Sigmoid colon (tissue), 4 donors: ENCODE results near the gene LARGE1.

ENCODE experiments used
- EP300 ChIP-seq, 4 donors: sonication (generic); formaldehyde crosslinking; IDR thresholded peaks; one replicate each; pipeline ENCODE4 v1.6.1; 2017; ENCODE audit warnings: antibody characterized with exemption in 4 of 4
- POLR2A ChIP-seq, 2 donors: fragments of 450-650 bp; IDR thresholded peaks; one replicate each; pipeline ENCODE4 v1.6.1; 2016; ENCODE audit warnings: antibody characterized with exemption in 2 of 2, mild to moderate bottlenecking in 2 of 2, moderate library complexity in 2 of 2
- POLR2AphosphoS5 ChIP-seq, 4 donors: sonication (generic); formaldehyde crosslinking; IDR thresholded peaks; one replicate each; pipeline ENCODE4 v1.6.1; 2017; ENCODE audit warnings: antibody characterized with exemption in 4 of 4
- TF ChIP-seq, protein P1 (sequence below), 4 experiments: fragments of 450-650 bp in 3 of 4; fragments of 200-600 bp in 1 of 4; IDR thresholded peaks; one replicate each; pipeline ENCODE4 v1.5.1; 2016 to 2019; ENCODE audit warnings: antibody characterized with exemption in 4 of 4, mild to moderate bottlenecking in 3 of 4, moderate library complexity in 2 of 4

DNA sequence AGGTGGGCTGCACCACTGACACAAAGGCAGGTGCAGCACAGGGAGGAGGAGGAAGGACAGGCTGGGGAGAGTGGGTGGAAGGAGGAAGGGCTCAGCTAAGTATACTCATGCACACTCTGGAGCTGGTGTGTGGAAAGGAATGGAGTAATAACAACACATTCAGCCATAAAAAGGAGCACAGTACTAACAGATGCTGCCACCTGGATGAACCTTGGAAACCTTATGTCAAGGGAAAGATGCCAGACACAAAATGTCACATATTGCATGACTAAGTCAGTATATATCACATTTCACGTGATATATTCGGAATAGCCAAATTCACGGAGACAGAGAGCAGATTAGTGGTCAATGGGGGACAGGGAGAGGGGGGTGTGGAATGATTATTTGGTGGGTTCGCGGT is 472.5 kb downstream of the LARGE1 start:
- TF ChIP-seq, protein P1, sequence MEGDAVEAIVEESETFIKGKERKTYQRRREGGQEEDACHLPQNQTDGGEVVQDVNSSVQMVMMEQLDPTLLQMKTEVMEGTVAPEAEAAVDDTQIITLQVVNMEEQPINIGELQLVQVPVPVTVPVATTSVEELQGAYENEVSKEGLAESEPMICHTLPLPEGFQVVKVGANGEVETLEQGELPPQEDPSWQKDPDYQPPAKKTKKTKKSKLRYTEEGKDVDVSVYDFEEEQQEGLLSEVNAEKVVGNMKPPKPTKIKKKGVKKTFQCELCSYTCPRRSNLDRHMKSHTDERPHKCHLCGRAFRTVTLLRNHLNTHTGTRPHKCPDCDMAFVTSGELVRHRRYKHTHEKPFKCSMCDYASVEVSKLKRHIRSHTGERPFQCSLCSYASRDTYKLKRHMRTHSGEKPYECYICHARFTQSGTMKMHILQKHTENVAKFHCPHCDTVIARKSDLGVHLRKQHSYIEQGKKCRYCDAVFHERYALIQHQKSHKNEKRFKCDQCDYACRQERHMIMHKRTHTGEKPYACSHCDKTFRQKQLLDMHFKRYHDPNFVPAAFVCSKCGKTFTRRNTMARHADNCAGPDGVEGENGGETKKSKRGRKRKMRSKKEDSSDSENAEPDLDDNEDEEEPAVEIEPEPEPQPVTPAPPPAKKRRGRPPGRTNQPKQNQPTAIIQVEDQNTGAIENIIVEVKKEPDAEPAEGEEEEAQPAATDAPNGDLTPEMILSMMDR (IDR thresholded peaks at IDR 0.05) = no peak
- TF ChIP-seq POLR2A (IDR thresholded peaks at IDR 0.05) = no peak
- no peak for TF ChIP-seq EP300 (IDR thresholded peaks at IDR 0.05)
- TF ChIP-seq POLR2AphosphoS5 (IDR thresholded peaks at IDR 0.05) = no peak
